AG09319 (cell line): Measurements from ENCODE around the gene NAALADL1.

Experiments
- DNase-seq: peaks from one replicate; pipeline ENCODE4 v3.0.0-alpha.2; 2010; ENCODE audit warnings: low read depth; ENCODE audit errors: extremely low read depth
- CTCF ChIP-seq: IDR thresholded peaks from 2 replicates; pipeline ENCODE4 v1.5.1; 2011; ENCODE audit warnings: low read depth, mild to moderate bottlenecking, inconsistent platforms, low read length, moderate library complexity

The NAALADL1 gene

DNA sequence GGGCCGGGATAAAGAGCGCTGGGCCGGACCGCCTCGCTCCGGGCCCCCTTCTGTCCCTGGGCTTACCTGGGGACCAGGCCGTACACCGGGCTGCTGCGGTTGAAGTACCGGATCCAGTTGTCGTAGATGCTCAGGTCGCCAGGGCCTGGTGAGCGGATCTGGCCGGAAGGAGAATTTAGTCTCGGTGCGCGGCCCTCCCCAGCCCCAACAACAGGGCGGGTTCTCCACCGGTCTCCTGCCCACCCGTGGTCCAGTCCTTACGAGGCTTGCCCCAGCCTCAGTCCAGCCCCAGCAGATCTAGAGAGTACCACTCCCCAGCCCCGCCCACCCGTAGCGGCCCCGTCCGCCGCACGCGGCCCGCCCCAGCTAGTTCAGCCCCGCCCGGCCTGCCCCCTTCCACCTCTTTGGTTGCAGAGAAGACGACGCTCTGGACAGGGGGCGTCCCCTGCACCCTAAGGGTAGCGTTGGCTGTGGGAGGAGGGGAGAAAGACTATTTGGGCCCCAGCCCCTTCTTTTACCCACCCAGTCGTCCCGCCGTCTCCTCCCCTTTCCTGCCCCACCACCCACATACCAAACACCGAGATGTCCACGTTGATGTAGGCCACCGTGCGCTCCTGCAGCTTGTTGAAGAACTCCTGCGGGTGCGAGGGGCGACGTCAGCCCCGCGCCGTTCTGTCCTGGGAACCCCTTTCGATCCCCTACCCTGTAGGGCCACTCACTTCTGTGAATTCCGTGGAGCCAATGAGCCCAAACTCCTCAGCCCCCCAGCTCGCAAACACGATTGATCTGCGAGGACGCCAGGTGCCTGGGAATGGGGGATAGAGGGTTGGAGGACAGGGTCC, 10.6 kb downstream of the NAALADL1 start:
- no peak for TF ChIP-seq CTCF

GRCh38 chr11:65045728-65046127, 12.6 kb downstream of the NAALADL1 start:
- no peak for TF ChIP-seq CTCF
- DNase-seq: no peak

More for the DNA sequence above, 10.6 kb downstream of the NAALADL1 start:
- DNase-seq: no peak

GRCh38 chr11:65045061-65045460, 13.3 kb downstream of the NAALADL1 start:
- no peak for TF ChIP-seq CTCF
- no peak for DNase-seq

DNA sequence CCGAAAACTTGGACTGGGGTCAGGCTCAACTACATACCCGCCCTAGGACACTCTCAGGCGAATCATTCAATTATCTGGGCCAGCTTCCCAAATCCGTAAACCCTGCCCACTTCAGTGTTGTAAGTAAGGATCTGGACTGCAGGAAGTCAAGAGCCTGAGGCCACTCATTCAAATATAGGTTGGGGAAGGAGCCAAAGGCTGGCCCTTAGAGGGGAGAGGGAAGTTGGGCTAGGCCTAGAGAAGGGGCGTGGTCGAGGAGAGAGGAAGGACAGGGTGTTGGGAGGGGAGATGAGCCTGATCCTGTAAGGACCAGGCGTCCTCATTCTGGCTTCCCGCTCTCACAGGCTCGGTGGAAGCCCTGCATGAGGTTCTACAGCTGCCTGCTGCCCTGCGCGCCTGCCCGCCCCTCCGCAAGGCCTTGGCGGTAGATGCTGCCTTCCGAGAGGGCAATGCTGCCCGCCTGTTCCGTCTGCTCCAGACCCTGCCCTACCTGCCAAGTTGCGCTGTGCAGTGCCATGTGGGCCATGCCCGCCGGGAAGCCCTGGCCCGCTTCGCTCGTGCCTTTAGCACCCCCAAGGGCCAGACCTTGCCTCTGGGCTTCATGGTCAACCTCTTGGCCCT, 14.4 kb downstream of the NAALADL1 start:
- TF ChIP-seq CTCF: no peak

GRCh38 chr11:65042891-65043290, 15.5 kb downstream of the NAALADL1 start:
- TF ChIP-seq CTCF: no peak
- no peak for DNase-seq

More for the DNA sequence above, 14.4 kb downstream of the NAALADL1 start:
- peak; percentile 28 for DNase-seq

GRCh38 chr11:65040847-65041622, 17.3 kb downstream of the NAALADL1 start, which contains the start of gene SAC3D1:
Gene SAC3D1, plus strand, starts transcription at chr11:65041210. Its CDS starts 83 bp downstream, at chr11:65041293.
- no peak for TF ChIP-seq CTCF
- peak; percentile 77 for DNase-seq
